H1 (cell line): Measurements from ENCODE around the gene NTN1. TPM values are rescaled to one million over a fixed set of nuclear protein-coding genes. Genes with fewer than 3 reads are reported as not detected.
"Not testable (repeated sequence)": the region's sequence is repeated elsewhere in the genome, so short reads cannot be mapped to it uniquely, and the experiment has no call there.

Source experiments
- CTCF ChIA-PET: fragments of 300-600 bp; sonication (Branson Sonifier 250); formaldehyde crosslinking; loops from one replicate; lab custom pipeline; 2021; ENCODE audit not compliant: partially characterized antibody; lab: Charles Lee
- POLR2A ChIA-PET: fragments of 300-600 bp; sonication (Branson Sonifier 250); formaldehyde crosslinking; loops from one replicate; lab custom pipeline; 2021; ENCODE audit warnings: inconsistent platforms; ENCODE audit not compliant: partially characterized antibody; lab: Charles Lee
- DNase-seq, 2 experiments: peaks; one replicate each; pipeline versions ENCODE4 v3.0.0 to v3.0.0-alpha.2; 2010 to 2022; ENCODE audit warnings: low spot score in 2 of 2, low read depth in 1 of 2, mixed read lengths in 1 of 2
- FAIRE-seq: peaks from 2 replicates; lab custom pipeline; 2011; peaks lifted over from hg19 to GRCh38; lab: Jason Lieb, UNC
- H2AFZ ChIP-seq: 2 replicates; pipeline ENCODE4 v1.8.1; 2012; ENCODE audit warnings: low read length, inconsistent platforms
- H2AK5ac ChIP-seq: 2 replicates; pipeline ENCODE4 v1.6.1; 2013; ENCODE audit warnings: low read depth, low read length
- H2BK120ac ChIP-seq: replicated peaks from 2 replicates; pipeline ENCODE3; 2013; ENCODE audit warnings: low read depth, low read length, inconsistent platforms
- H2BK12ac ChIP-seq: 2 replicates; pipeline ENCODE4 v1.6.1; 2013; ENCODE audit warnings: low read depth, low read length
- H2BK15ac ChIP-seq: 2 replicates; pipeline ENCODE4 v1.6.1; 2013; ENCODE audit warnings: low read length
- H2BK20ac ChIP-seq: 2 replicates; pipeline ENCODE4 v1.6.1; 2013; ENCODE audit warnings: low read length
- H2BK5ac ChIP-seq: 2 replicates; pipeline ENCODE4 v1.6.1; 2013; ENCODE audit warnings: low read depth, low read length
- H3K14ac ChIP-seq: 2 replicates; pipeline ENCODE4 v1.6.1; 2013; ENCODE audit warnings: inconsistent platforms; ENCODE audit not compliant: insufficient read length
- H3K18ac ChIP-seq: 2 replicates; pipeline ENCODE4 v1.6.1; 2013; ENCODE audit warnings: low read length; ENCODE audit errors: extremely low read depth
- H3K23ac ChIP-seq: 2 replicates; pipeline ENCODE4 v1.6.1; 2013; ENCODE audit warnings: inconsistent platforms; ENCODE audit not compliant: insufficient read length
- H3K23me2 ChIP-seq: 2 replicates; pipeline ENCODE4 v1.6.1; 2013; ENCODE audit warnings: low read depth, low read length
- H3K27ac ChIP-seq: 2 replicates; pipeline ENCODE4 v1.6.1; 2011; ENCODE audit warnings: low read depth, low read length, inconsistent platforms
- H3K27me3 ChIP-seq, 4 experiments: replicated peaks in 1 of 4; 1 replicate in 1 of 4; 2 replicates in 3 of 4; pipeline versions ENCODE4 v1.6.1 to v1.8.1; 2011 to 2013; ENCODE audit warnings: low read length in 3 of 4, mild to moderate bottlenecking in 3 of 4, inconsistent platforms in 2 of 4, mixed read lengths in 2 of 4, moderate library complexity in 1 of 4; ENCODE audit not compliant: control insufficient read depth in 3 of 4, insufficient read depth in 3 of 4; ENCODE audit errors: extremely low read depth in 1 of 4
- H3K36me3 ChIP-seq, 4 experiments: 2 replicates each; pipeline versions ENCODE4 v1.6.1 to v1.8.1; 2011 to 2013; ENCODE audit warnings: mild to moderate bottlenecking in 4 of 4, low read length in 3 of 4, moderate library complexity in 2 of 4, control low read depth in 1 of 4, inconsistent platforms in 1 of 4; ENCODE audit not compliant: insufficient read depth in 4 of 4, control insufficient read depth in 2 of 4
- H3K4ac ChIP-seq: replicated peaks from 2 replicates; pipeline ENCODE3; 2013; ENCODE audit warnings: low read length, low read depth, mixed read lengths, inconsistent platforms; ENCODE audit not compliant: insufficient read length
- H3K4me1 ChIP-seq, 4 experiments: replicated peaks in 1 of 4; 1 replicate in 1 of 4; 2 replicates in 3 of 4; pipeline versions ENCODE4 v1.6.1 to v1.8.1; 2011 to 2013; ENCODE audit warnings: low read length in 3 of 4, inconsistent platforms in 2 of 4, mixed read lengths in 1 of 4; ENCODE audit not compliant: insufficient read depth in 4 of 4, control insufficient read depth in 3 of 4
- H3K4me2 ChIP-seq, 2 experiments: 2 replicates each; pipeline versions ENCODE4 v1.6.1 to v1.8.1; 2011 to 2013; ENCODE audit warnings: low read depth in 2 of 2, low read length in 2 of 2, control low read depth in 1 of 2, inconsistent platforms in 1 of 2, mild to moderate bottlenecking in 1 of 2; ENCODE audit not compliant: insufficient read depth in 1 of 2
- H3K4me3 ChIP-seq, 4 experiments: fragments of 200-600, 300-600 bp in 1 of 4; sonication (generic), shearing (Covaris generic), sonication (Bioruptor Twin) in 1 of 4; 2 replicates each; pipeline versions ENCODE4 v1.5.1 to v1.8.1; 2011 to 2016; ENCODE audit warnings: low read length in 4 of 4, low read depth in 3 of 4, control low read depth in 2 of 4, inconsistent platforms in 2 of 4, mild to moderate bottlenecking in 2 of 4, mixed read lengths in 1 of 4, moderate library complexity in 1 of 4; ENCODE audit not compliant: insufficient read depth in 2 of 4; ENCODE audit errors: extremely low read depth in 1 of 4
- H3K56ac ChIP-seq: replicated peaks from 2 replicates; pipeline ENCODE3; 2013; ENCODE audit warnings: low read depth, mild to moderate bottlenecking, mixed read lengths, low read length, inconsistent platforms; ENCODE audit not compliant: insufficient read length
- H3K79me1 ChIP-seq: 2 replicates; pipeline ENCODE4 v1.6.1; 2013; ENCODE audit warnings: low read depth, low read length, control low read depth
- H3K79me2 ChIP-seq, 2 experiments: 2 replicates each; pipeline versions ENCODE4 v1.6.1 to v1.8.1; 2012 to 2013; ENCODE audit warnings: low read length in 2 of 2, mild to moderate bottlenecking in 2 of 2, inconsistent platforms in 1 of 2; ENCODE audit not compliant: insufficient read depth in 2 of 2, control insufficient read depth in 1 of 2
- H3K9ac ChIP-seq, 4 experiments: replicated peaks in 1 of 4; 1 replicate in 1 of 4; 2 replicates in 3 of 4; pipeline versions ENCODE4 v1.6.1 to v1.8.1; 2011 to 2013; ENCODE audit warnings: low read depth in 3 of 4, low read length in 3 of 4, control low read depth in 2 of 4, mild to moderate bottlenecking in 2 of 4, moderate library complexity in 2 of 4, inconsistent platforms in 1 of 4; ENCODE audit errors: extremely low read depth in 1 of 4
- H3K9me3 ChIP-seq, 2 experiments: 2 replicates each; pipeline versions ENCODE4 v1.6.1 to v1.8.1; 2012 to 2013; ENCODE audit warnings: mild to moderate bottlenecking in 2 of 2, moderate library complexity in 2 of 2, control low read depth in 1 of 2, inconsistent platforms in 1 of 2, low read depth in 1 of 2, low read length in 1 of 2, mixed read lengths in 1 of 2; ENCODE audit not compliant: insufficient read depth in 2 of 2
- H4K20me1 ChIP-seq, 2 experiments: replicated peaks in 1 of 2; 2 replicates each; pipeline versions ENCODE3 to v1.8.1; 2011 to 2013; ENCODE audit warnings: inconsistent platforms in 2 of 2, low read length in 2 of 2, mild to moderate bottlenecking in 1 of 2; ENCODE audit not compliant: insufficient read depth in 2 of 2, control insufficient read depth in 1 of 2
- H4K5ac ChIP-seq: 2 replicates; pipeline ENCODE4 v1.6.1; 2013; ENCODE audit warnings: low read length, low read depth, mixed read lengths, inconsistent platforms; ENCODE audit not compliant: insufficient read length
- H4K8ac ChIP-seq: 2 replicates; pipeline ENCODE4 v1.8.0; 2013; ENCODE audit warnings: mild to moderate bottlenecking, moderate library complexity, low read length, inconsistent platforms; ENCODE audit not compliant: insufficient read depth; ENCODE audit errors: extremely low read depth
- H4K91ac ChIP-seq: replicated peaks from 2 replicates; pipeline ENCODE3; 2013; ENCODE audit warnings: low read length, mixed read lengths, inconsistent platforms; ENCODE audit not compliant: insufficient read length
- CHD1 ChIP-seq: IDR thresholded peaks from 2 replicates; pipeline ENCODE4 v1.6.1; 2012; ENCODE audit warnings: low read depth, low read length, improper control_type of control experiment
- RAD21 ChIP-seq, 2 experiments: IDR thresholded peaks in 1 of 2; conservative IDR thresholded peaks in 1 of 2; 2 replicates each; pipeline ENCODE4 v1.6.1; 2011; ENCODE audit warnings: low read depth in 2 of 2, low read length in 2 of 2, improper control_type of control experiment in 1 of 2, inconsistent platforms in 1 of 2, mild to moderate bottlenecking in 1 of 2, moderate library complexity in 1 of 2
- SP1 ChIP-seq: IDR thresholded peaks from 2 replicates; pipeline ENCODE4 v1.6.1; 2011; ENCODE audit warnings: low read depth, low read length
- SUZ12 ChIP-seq: fragments of 200-600 bp; sonication (generic); IDR thresholded peaks from 2 replicates; pipeline ENCODE4 v1.6.1; 2012; ENCODE audit warnings: mild to moderate bottlenecking, inconsistent platforms, low read length, moderate library complexity, mixed read lengths
- WGBS, 2 experiments: shearing (Covaris generic) in 1 of 2; methylation state at CpG; one replicate each; pipeline versions ENCODE4 v1.1.6 to v1.1.7; 2013 to 2015; ENCODE audit warnings: low lambda C conversion rate in 2 of 2, mixed read lengths in 2 of 2, inconsistent platforms in 1 of 2, low coverage in 1 of 2, missing lambda C conversion rate in 1 of 2; ENCODE audit not compliant: insufficient replicate concordance in 2 of 2, insufficient coverage in 1 of 2, insufficient read length in 1 of 2; ENCODE audit errors: extremely low coverage in 1 of 2, missing lambda C conversion rate in 1 of 2; 5-methylcytosine and 5-hydroxymethylcytosine counted together
- polyA plus RNA-seq, 7 experiments: library from polyadenylated mRNA; depleted of rRNA in 3 of 7; stranded (reverse) in 5 of 7; unstranded in 2 of 7; fragments of >200 nt in 5 of 7; fragments of 200-250 nt in 2 of 7; gene quantifications; 1 replicate in 5 of 7; 2 replicates in 1 of 7; 4 replicates in 1 of 7; pipeline versions ENCODE4 v1.2.1 to v1.2.3, GENCODE V29; 2011 to 2013; ENCODE audit warnings: missing spikeins in 2 of 7, mixed read lengths in 2 of 7
- total RNA-seq: library from RNA; stranded (reverse); fragmentation: NEBNext Ultra II Directional; extraction: Animal tissue kit (Norgen Biotek cat#: 25700); gene quantifications from 2 replicates; pipeline ENCODE4 v1.2.1, GENCODE V29; 2021
- TF ChIP-seq, protein P1 (sequence below): IDR thresholded peaks from 2 replicates; pipeline ENCODE4 v1.6.1; 2011; ENCODE audit warnings: low read depth, mild to moderate bottlenecking, low read length; ENCODE audit not compliant: insufficient read depth

NTN1 gene
- total and polyA plus RNA-seq, 2 of the 8 experiments (the other 6 are each of a cell fraction or from before 2014, with no cell fraction given), result 2.0 to 2.3 TPM

DNA sequence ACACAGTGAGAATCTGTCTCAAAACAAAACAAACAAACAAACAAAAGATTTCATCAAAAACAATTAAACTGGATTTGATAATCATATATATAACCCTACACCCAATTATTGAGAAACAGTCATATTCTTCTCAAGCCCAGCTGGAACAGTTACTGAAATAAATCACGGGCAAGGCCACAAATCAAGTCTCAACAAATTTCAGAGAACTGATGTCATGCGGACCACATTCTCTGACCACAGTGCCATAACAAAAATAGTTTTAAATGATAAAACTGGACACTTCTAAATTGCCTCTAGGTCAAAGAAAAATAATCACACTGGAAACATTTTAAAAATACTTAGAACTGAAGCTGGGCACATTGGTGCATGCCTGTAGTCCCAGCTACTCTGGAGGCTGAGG is 39.9 kb upstream of the NTN1 start (continued):
- TF ChIP-seq CHD1 (no peak), SP1 (no peak), RAD21 (IDR thresholded peaks at IDR 0.05 in 1 of 2, conservative IDR thresholded peaks at IDR 0.05 in 1 of 2; ENCODE audit: low read depth in 2 of 2, low read length in 2 of 2) (no peak), SUZ12 (no peak)
- TF ChIP-seq, protein P1, sequence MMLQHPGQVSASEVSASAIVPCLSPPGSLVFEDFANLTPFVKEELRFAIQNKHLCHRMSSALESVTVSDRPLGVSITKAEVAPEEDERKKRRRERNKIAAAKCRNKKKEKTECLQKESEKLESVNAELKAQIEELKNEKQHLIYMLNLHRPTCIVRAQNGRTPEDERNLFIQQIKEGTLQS, result no peak

DNA sequence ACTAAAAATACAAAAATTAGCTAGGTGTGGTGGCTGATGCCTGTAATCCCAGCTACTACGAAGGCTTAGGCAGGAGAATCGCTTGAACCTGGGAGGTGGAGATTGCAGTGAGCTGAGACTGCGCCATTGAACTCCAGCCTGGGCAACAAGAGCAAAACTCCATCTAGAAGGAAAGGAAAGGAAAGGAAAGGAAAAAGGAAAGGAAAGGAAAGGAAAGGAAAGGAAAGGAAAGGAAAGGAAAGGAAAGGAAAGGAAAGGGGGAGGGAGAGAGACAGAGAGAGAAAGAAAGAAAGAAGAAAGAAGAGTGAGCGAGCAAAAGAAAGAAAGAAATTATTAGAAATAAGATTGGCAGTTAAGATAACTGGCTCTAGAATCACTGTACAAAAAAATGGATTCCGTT is 37.1 kb upstream of the NTN1 start:
- H3K4me1 ChIP-seq, POLR2A ChIA-PET, H3K4me3 ChIP-seq, H3K4me2 ChIP-seq, H3K23ac ChIP-seq, H3K36me3 ChIP-seq, H2AFZ ChIP-seq, H4K8ac ChIP-seq, H2BK12ac ChIP-seq, H3K27me3 ChIP-seq, DNase-seq, H4K5ac ChIP-seq, H3K79me2 ChIP-seq, H2BK20ac ChIP-seq, H2BK5ac ChIP-seq, H2AK5ac ChIP-seq, H3K18ac ChIP-seq, H3K9ac ChIP-seq, H3K23me2 ChIP-seq, FAIRE-seq, H3K27ac ChIP-seq, H4K20me1 ChIP-seq, H3K79me1 ChIP-seq, H4K91ac ChIP-seq, H3K9me3 ChIP-seq, H3K56ac ChIP-seq, H2BK15ac ChIP-seq, H3K4ac ChIP-seq, H3K14ac ChIP-seq, H2BK120ac ChIP-seq: not testable (repeated sequence)
- 84% methylated on average over 5 of the region's 5 CpGs; no CpG with 5 or more reads in 1 of the 2 experiments for WGBS, 2 experiments
- CTCF ChIA-PET, result interaction anchor here (1.1 to 2.1 kb wide), 3 partner anchors 11 to 38 kb away, joined by 3 to 10 read pairs (median 3); no protein-coding TSS in a partner anchor
